Neural cell (in vitro differentiated cells): ENCODE data around the gene CACNA1D. TPM values are rescaled to one million over a fixed set of nuclear protein-coding genes. Genes with fewer than 3 reads are reported as not detected.
A peak's percentile ranks its signal among the peaks of the same experiment; 100 is the strongest.

Experiments used
- H2AFZ ChIP-seq: fragments of 200-600, 300-800 bp; sonication (generic), shearing (Covaris generic); 2 replicates; pipeline ENCODE4 v1.6.0; 2014; ENCODE audit warnings: low read depth, mild to moderate bottlenecking, antibody characterized with exemption, low read length, moderate library complexity
- H3F3A ChIP-seq: fragments of 200-600 bp; shearing (Covaris generic); 2 replicates; pipeline ENCODE4 v1.6.1; 2016; ENCODE audit warnings: mild to moderate bottlenecking, moderate library complexity, mixed read lengths, antibody characterized with exemption, low read length; ENCODE audit not compliant: insufficient read depth, poor library complexity, severe bottlenecking
- H3K27ac ChIP-seq: fragments of 200-600, 300-800 bp; sonication (generic), shearing (Covaris generic); 2 replicates; pipeline ENCODE4 v1.5.1; 2014; ENCODE audit warnings: mild to moderate bottlenecking, low read length, moderate library complexity
- H3K27me3 ChIP-seq: fragments of 300-800, 200-600 bp; sonication (generic), shearing (Covaris generic); 2 replicates; pipeline ENCODE4 v1.6.0; 2014; ENCODE audit warnings: mild to moderate bottlenecking, low read depth, low read length, moderate library complexity; ENCODE audit not compliant: insufficient read depth
- H3K36me3 ChIP-seq: fragments of 300-800, 200-600 bp; sonication (generic), shearing (Covaris generic); 2 replicates; pipeline ENCODE4 v1.5.1; 2014; ENCODE audit warnings: mild to moderate bottlenecking, antibody characterized with exemption, low read length, moderate library complexity; ENCODE audit not compliant: insufficient read depth
- H3K4me2 ChIP-seq: fragments of 300-800, 200-600 bp; sonication (generic), shearing (Covaris generic); 2 replicates; pipeline ENCODE4 v1.6.0; 2014; ENCODE audit warnings: mild to moderate bottlenecking, low read length
- H3K4me3 ChIP-seq: fragments of 300-800, 200-600 bp; sonication (generic), shearing (Covaris generic); 2 replicates; pipeline ENCODE4 v1.5.1; 2014; ENCODE audit warnings: mild to moderate bottlenecking, low read length, moderate library complexity
- H3K79me2 ChIP-seq: fragments of 200-600 bp; shearing (Covaris generic); replicated peaks from 2 replicates; pipeline ENCODE4 v1.6.0; 2014; ENCODE audit warnings: mild to moderate bottlenecking, low read length, moderate library complexity; ENCODE audit not compliant: insufficient read depth
- H3K9ac ChIP-seq: fragments of 300-800, 200-600 bp; sonication (generic), shearing (Covaris generic); 2 replicates; pipeline ENCODE4 v1.6.1; 2016; ENCODE audit warnings: mild to moderate bottlenecking, low read length, mixed read lengths
- H3K9me2 ChIP-seq: fragments of 200-600 bp; shearing (Covaris generic); 2 replicates; pipeline ENCODE4 v1.6.1; 2016; ENCODE audit warnings: mild to moderate bottlenecking, low read length, mixed read lengths; ENCODE audit not compliant: insufficient read depth
- H3K9me3 ChIP-seq: fragments of 200-600, 300-800 bp; sonication (generic), shearing (Covaris generic); 2 replicates; pipeline ENCODE4 v1.6.1; 2016; ENCODE audit warnings: mild to moderate bottlenecking, mixed run types, low read length, moderate library complexity, mixed read lengths
- H4K20me1 ChIP-seq: fragments of 200-600 bp; shearing (Covaris generic); 2 replicates; pipeline ENCODE4 v1.6.1; 2016; ENCODE audit warnings: mild to moderate bottlenecking, mixed run types; ENCODE audit not compliant: insufficient read depth
- EP300 ChIP-seq: fragments of 450-650 bp; conservative IDR thresholded peaks from 2 replicates; pipeline ENCODE4 v1.6.1; 2014; ENCODE audit warnings: antibody characterized with exemption, mild to moderate bottlenecking, moderate library complexity; ENCODE audit not compliant: poor library complexity, severe bottlenecking
- EZH2 ChIP-seq: fragments of 200-600, 300-800 bp; shearing (Covaris generic), sonication (generic); IDR thresholded peaks from 2 replicates; pipeline ENCODE4 v1.6.1; 2014; ENCODE audit warnings: antibody characterized with exemption, low read length, borderline replicate concordance, mild to moderate bottlenecking; ENCODE audit not compliant: insufficient read depth, poor library complexity, severe bottlenecking
- MXI1 ChIP-seq: fragments of 450-650 bp; conservative IDR thresholded peaks from 2 replicates; pipeline ENCODE4 v1.6.1; 2014; ENCODE audit warnings: antibody characterized with exemption, mild to moderate bottlenecking; ENCODE audit not compliant: poor library complexity, severe bottlenecking
- POLR2AphosphoS5 ChIP-seq: IDR thresholded peaks from 2 replicates; pipeline ENCODE4 v1.6.1; 2012
- REST ChIP-seq: IDR thresholded peaks from 2 replicates; pipeline ENCODE4 v1.6.1; 2012; ENCODE audit warnings: borderline replicate concordance
- TAF1 ChIP-seq: IDR thresholded peaks from 2 replicates; pipeline ENCODE4 v1.6.1; 2012; ENCODE audit warnings: low read depth
- polyA plus RNA-seq: library from polyadenylated mRNA; depleted of rRNA; stranded (reverse); fragments of >200 nt; gene quantifications from 2 replicates; pipeline ENCODE4 v1.2.3, GENCODE V29; 2014
- TF ChIP-seq, protein P1 (sequence below): fragments of 450-650 bp; IDR thresholded peaks from 2 replicates; pipeline ENCODE4 v1.5.1; 2014; ENCODE audit warnings: antibody characterized with exemption, mild to moderate bottlenecking, moderate library complexity; ENCODE audit not compliant: poor library complexity, severe bottlenecking

CACNA1D gene
- polyA plus RNA-seq, 1 donor from 2014 or later: 22.5 TPM

DNA sequence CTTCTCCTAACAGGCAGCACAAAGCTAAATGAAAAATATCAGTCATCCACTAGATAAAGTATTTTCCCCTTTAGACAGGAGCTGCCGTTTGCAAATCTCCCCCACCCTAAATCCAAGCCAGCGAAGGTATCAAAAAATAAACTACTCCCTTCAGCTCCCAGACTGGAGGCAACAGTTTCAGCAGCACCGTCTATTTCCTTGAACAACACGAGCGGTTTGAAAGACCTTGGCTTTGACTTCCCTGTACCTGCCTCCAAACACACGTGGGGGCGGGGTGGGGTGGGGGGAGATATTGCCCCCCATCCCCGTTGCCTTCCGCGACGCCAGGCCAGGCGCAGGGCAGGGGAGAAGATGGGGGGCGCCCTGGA, 832 bp upstream of the CACNA1D start:
- Histone ChIP-seq H3F3A (no peaks in the 10 kb centered on the region), H4K20me1 (no peaks in the 10 kb centered on the region), H3K4me3 (peak overlapping the region; percentile 92), H3K36me3 (no peaks in the 10 kb centered on the region), H3K9ac (peak overlapping the region; percentile 63), H3K9me3 (no peaks in the 10 kb centered on the region), H2AFZ (peak overlapping the region; percentile 56), H3K27me3 (peaks cover 24% of the 10 kb centered on the region), H3K27ac (no peak overlapping the region), H3K4me2 (peak overlapping the region; percentile 48), H3K9me2 (no peaks in the 10 kb centered on the region), H3K79me2 (no peaks in the 10 kb centered on the region)
- no peak for TF ChIP-seq TAF1
- TF ChIP-seq, protein P1, sequence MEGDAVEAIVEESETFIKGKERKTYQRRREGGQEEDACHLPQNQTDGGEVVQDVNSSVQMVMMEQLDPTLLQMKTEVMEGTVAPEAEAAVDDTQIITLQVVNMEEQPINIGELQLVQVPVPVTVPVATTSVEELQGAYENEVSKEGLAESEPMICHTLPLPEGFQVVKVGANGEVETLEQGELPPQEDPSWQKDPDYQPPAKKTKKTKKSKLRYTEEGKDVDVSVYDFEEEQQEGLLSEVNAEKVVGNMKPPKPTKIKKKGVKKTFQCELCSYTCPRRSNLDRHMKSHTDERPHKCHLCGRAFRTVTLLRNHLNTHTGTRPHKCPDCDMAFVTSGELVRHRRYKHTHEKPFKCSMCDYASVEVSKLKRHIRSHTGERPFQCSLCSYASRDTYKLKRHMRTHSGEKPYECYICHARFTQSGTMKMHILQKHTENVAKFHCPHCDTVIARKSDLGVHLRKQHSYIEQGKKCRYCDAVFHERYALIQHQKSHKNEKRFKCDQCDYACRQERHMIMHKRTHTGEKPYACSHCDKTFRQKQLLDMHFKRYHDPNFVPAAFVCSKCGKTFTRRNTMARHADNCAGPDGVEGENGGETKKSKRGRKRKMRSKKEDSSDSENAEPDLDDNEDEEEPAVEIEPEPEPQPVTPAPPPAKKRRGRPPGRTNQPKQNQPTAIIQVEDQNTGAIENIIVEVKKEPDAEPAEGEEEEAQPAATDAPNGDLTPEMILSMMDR: no peak
- TF ChIP-seq REST: no peak

- Histone ChIP-seq H3F3A (no peaks in the 10 kb centered on the region), H3K9me2 (no peaks in the 10 kb centered on the region), H3K4me2 (peak overlapping the region; percentile 82), H3K4me3 (peak overlapping the region; percentile 92), H4K20me1 (no peaks in the 10 kb centered on the region), H3K36me3 (no peaks in the 10 kb centered on the region), H3K9ac (peak overlapping the region; percentile 63), H3K27me3 (peaks cover 24% of the 10 kb centered on the region), H3K9me3 (no peaks in the 10 kb centered on the region), H3K79me2 (no peaks in the 10 kb centered on the region), H3K27ac (peak overlapping the region; percentile 15), H2AFZ (peak overlapping the region; percentile 33)
- TF ChIP-seq REST: no peak
- no peak for TF ChIP-seq MXI1
- TF ChIP-seq, protein P1: no peak
- no peak for TF ChIP-seq POLR2AphosphoS5
- no peak for TF ChIP-seq EZH2
- TF ChIP-seq EP300: no peak
- no peak for TF ChIP-seq TAF1
These were observed 722 bp downstream of the CACNA1D start for GRCh38 chr3:53495146-53495519.
